ENCODE results near the gene TRPM3. TPM values are rescaled to one million over a fixed set of nuclear protein-coding genes. Genes with fewer than 3 reads are reported as not detected.

The TRPM3 gene
- total and polyA plus RNA-seq, 12 donors = 0.27 to 5.3 (median 1.8) TPM

DNA sequence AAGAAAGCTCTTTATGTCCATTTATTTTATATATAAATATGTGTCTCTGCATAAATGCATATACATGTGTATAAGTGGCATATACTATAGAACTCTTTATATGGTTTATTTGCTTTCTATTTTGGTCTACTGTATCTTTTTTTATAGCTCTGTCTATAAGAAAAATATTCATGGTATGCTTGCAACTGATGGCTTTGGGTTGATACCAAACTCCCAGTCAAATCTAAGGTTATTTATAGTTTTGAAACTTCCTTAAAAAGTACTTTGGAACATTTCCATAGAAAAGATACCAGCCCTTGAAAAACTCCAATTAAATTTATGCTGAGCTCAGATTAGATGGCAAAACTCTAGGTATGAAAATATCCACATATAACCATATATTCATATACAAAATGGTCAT is 587.0 kb downstream of the TRPM3 start:
- DNase-seq = no peak
- H3K27me3 ChIP-seq = no peaks in the 10 kb centered on the region
- H3K36me3 ChIP-seq (replicated peaks in 1 of 2) = no peaks in the 10 kb centered on the region
- no peak overlapping the region for H3K27ac ChIP-seq
- intact Hi-C loops (cut with DNase I) = no loop called here
- no peaks in the 10 kb centered on the region for H3K4me1 ChIP-seq (replicated peaks in 1 of 2)
- no peaks in the 10 kb centered on the region for H3K9me3 ChIP-seq (replicated peaks in 1 of 3)
- H3K4me3 ChIP-seq = no peak overlapping the region
- TF ChIP-seq POLR2A (IDR thresholded peaks at IDR 0.05) = no peak
- TF ChIP-seq, protein P1, sequence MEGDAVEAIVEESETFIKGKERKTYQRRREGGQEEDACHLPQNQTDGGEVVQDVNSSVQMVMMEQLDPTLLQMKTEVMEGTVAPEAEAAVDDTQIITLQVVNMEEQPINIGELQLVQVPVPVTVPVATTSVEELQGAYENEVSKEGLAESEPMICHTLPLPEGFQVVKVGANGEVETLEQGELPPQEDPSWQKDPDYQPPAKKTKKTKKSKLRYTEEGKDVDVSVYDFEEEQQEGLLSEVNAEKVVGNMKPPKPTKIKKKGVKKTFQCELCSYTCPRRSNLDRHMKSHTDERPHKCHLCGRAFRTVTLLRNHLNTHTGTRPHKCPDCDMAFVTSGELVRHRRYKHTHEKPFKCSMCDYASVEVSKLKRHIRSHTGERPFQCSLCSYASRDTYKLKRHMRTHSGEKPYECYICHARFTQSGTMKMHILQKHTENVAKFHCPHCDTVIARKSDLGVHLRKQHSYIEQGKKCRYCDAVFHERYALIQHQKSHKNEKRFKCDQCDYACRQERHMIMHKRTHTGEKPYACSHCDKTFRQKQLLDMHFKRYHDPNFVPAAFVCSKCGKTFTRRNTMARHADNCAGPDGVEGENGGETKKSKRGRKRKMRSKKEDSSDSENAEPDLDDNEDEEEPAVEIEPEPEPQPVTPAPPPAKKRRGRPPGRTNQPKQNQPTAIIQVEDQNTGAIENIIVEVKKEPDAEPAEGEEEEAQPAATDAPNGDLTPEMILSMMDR (IDR thresholded peaks at IDR 0.05) = no peak

DNA sequence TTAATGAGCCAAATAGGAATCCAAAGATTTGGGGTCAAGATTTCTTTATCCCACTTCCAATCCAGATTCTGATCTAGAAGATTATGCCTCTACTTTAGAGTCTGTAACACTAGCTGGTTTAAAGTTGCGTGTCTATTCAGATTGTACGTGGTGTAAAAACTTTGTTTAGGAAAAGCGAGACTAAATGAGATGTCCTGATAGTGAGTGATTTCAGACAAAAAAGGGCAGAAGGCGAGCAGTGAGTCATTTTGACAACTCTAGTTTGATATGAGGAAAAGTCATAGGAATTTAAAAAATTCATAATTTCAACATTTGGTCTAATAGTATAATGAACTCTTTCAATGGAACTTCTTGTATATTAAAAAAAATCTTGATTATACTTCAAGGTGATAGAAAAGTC is 587.4 kb downstream of the TRPM3 start:
- intact Hi-C loops (cut with DNase I) = no loop called here
- TF ChIP-seq, protein P1 (IDR thresholded peaks at IDR 0.05) = no peak
- TF ChIP-seq POLR2A (IDR thresholded peaks at IDR 0.05) = no peak
- 80 to 93% (median 91%) methylated on average over 4 of the region's 4 CpGs for WGBS, 4 donors
- Histone ChIP-seq H3K4me3 (no peak overlapping the region), H3K36me3 (replicated peaks in 1 of 2) (no peaks in the 10 kb centered on the region), H3K4me1 (replicated peaks in 1 of 2) (no peaks in the 10 kb centered on the region), H3K27ac (no peak overlapping the region), H3K9me3 (replicated peaks in 1 of 3) (no peaks in the 10 kb centered on the region), H3K27me3 (no peaks in the 10 kb centered on the region)
- no peak for DNase-seq

GRCh38 chr9:70533492-70533891 is 587.9 kb downstream of the TRPM3 start:
- TF ChIP-seq, protein P1 (IDR thresholded peaks at IDR 0.05) = no peak
- no peak for TF ChIP-seq POLR2A (IDR thresholded peaks at IDR 0.05)
- Histone ChIP-seq H3K27ac (no peak overlapping the region), H3K9me3 (replicated peaks in 1 of 3) (no peaks in the 10 kb centered on the region), H3K27me3 (no peaks in the 10 kb centered on the region), H3K4me1 (replicated peaks in 1 of 2) (no peaks in the 10 kb centered on the region), H3K4me3 (no peak overlapping the region), H3K36me3 (replicated peaks in 1 of 2) (no peaks in the 10 kb centered on the region)
- no peak for DNase-seq
- 86 to 94% (median 87%) methylated on average over 5 of the region's 5 CpGs for WGBS, 4 donors
- intact Hi-C loops (cut with DNase I) = no loop called here

DNA sequence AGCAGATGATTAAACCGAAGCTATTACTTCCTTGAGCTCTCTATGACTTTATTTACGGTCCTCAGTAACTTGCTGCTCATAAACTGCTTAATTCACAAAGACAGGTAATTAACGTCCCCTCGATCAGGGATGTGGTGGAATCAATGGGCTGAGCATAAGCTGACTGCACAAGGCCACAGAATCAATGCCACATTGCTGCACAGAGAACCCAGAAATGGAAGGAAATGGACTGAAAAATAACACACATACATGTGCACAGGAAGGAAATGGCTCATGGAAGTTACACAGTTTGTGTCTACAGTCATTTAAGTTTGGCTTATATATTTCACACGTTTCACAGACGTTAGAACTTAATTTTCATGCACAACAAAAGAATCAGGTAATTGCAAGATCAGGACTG is 588.7 kb downstream of the TRPM3 start:
- intact Hi-C loops (cut with DNase I) = no loop called here
- H3K4me3 ChIP-seq = no peak overlapping the region
- H3K27me3 ChIP-seq = no peaks in the 10 kb centered on the region
- H3K9me3 ChIP-seq (replicated peaks in 1 of 3) = no peaks in the 10 kb centered on the region
- 76 to 84% (median 78%) methylated on average over 6 of the region's 6 CpGs for WGBS, 4 donors
- TF ChIP-seq, protein P1 (IDR thresholded peaks at IDR 0.05) = no peak
- no peak for TF ChIP-seq POLR2A (IDR thresholded peaks at IDR 0.05)
- H3K36me3 ChIP-seq (replicated peaks in 1 of 2) = no peaks in the 10 kb centered on the region
- H3K4me1 ChIP-seq (replicated peaks in 1 of 2) = no peaks in the 10 kb centered on the region
- H3K27ac ChIP-seq = no peak overlapping the region
- DNase-seq = no peak

All from adrenal gland (tissue), 12 donors.